NCI-H82 (cell line): ENCODE results near the gene AARSD1.
"Not testable (repeated sequence)": the region's sequence is repeated elsewhere in the genome, so short reads cannot be mapped to it uniquely, and the experiment has no call there.

Experiments used
- DNase-seq: peaks from one replicate; lab custom pipeline; 2025; lab: John Stamatoyannopoulos, UW

Gene AARSD1

DNA sequence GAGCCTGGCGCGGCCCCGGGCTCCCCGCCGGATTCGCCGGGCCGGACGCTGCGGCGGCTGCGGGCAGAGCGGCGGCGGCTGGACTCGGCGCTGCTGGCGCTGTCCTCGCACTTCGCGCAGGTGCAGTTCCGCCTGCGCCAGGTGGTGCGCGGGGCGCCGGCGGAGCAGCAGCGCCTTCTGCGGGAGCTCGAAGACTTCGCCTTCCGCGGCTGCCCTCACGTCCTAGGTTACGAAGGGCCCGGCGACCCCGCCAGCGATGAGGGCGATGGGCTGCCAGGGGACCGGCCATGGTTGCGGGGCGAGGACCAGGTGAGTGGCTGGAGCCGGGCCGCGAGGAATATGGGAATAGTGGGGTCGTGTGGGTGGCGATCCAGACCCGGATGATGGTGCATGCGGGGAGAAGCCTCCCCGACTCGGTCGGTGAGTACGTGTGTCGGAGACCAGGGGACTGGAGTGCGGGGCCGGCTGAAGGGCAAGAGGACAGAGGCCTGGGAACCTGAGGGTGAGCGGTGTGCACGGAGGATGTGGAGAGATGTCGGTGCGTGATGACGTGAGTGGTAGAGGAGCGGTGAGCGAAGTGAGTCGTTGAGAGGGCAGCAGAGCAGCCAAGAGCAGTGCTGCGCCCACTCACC lies 16.6 kb upstream of the AARSD1 start:
- DNase-seq, result peak; percentile 56

DNA sequence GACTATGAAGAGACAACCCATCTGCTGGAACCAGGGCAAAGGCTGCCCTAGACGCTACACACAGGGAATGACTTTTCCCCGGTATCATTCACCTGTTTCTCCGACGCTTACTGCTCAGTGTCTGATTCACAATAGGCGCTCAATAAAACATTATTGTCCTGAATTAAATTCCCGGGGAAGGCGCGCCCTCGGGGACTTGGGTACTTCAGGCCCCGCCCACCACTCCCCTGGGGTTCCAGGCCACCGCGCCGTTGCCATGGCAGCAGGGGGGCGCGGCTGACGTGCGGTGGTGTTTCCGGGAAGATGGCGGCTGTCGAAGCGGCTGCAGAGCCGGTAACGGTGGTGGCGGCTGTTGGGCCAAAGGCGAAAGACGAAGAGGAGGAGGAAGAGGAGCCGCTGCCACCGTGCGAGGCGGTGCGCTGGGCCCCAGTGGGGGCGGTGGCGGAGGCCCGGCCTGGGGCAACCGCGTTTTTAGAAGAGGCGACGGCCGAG lies 16.1 kb upstream of the AARSD1 start, which contains the start of gene RUNDC1:
Gene RUNDC1 (plus strand): TSS at position 292 of the 492 bp plus-strand sequence. CDS start 12 bp downstream, at position 304.
- DNase-seq, result peak; percentile 95

DNA sequence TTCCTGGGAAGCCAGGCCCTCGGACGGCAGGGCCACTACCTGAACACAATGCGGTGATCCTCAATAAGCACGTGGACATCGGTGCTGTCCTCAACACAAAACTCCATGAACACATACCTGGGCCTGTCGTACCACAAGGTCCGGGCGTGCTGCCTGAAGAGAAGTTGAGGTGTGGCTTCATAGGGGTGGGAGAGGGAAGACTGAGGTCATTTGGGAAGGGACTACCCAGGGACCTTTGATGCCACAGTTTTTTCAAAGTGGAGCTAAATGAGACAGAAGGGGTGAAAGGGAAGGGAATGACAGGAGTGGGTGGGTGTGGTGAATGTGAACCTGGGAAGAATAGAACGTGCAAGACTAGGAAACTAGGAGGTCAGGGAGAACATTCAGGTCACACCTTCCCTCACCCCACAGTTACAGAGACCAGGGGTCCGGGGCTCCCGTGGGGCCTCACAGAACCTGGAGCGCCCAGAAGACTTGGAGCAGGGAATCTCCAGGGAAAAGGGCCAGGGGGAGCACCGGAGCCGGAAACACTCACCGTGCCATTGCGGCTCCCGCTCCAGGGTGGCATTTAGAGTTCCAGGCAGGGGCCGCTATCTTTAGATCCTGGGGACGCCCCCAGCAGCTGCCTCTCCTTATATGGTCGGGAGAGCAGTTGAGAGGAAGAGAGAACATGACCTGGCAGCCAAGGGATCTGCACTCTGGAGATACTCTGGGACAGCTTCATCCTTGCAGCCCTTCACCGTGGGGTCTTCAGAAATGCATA lies 15.4 kb upstream of the AARSD1 start, which contains the start of gene PTGES3L:
Gene PTGES3L (minus strand): TSS at position 570 of the 763 bp plus-strand sequence. CDS start 27 bp downstream, at position 543.
- DNase-seq, result peak; percentile 88

DNA sequence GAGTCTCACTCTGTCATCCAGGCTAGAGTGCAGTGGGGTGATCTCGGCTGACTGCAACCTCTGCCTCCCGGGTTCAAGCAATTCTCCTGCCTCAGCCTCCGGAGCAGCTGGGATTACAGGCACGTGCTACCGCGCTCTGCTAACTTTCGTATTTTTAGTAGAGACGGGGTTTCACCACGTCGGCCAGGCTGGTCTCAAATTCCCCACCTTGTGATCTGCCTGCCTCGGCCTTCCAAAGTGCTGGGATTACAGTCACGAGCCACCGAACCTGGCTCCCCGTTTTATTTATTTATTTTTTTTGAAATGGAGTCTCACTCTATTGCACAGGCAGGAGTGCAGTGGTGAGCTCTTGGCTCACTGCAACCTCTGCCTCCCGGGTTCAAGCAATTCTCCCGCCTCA lies 11.4 kb upstream of the AARSD1 start:
- DNase-seq, result not testable (repeated sequence)

DNA sequence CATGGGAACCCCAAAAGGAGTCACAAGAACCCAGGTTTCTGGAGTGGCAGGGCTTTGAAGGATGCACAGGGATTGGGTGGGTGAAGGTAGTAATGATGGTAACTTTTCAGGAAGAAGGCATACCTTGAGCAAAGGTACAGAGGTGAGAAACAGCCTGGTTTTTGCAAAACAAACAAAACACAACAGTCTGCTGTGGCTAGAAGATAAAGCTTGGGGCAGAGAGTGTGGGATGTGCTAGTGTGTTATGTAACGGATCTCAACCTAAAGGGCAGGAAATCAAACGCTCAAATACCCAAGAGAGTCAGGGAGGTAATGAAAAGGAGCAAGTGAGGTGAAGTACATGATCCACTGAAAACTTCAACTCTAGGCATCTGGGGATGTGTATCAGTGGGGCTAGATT lies 11.0 kb upstream of the AARSD1 start:
- DNase-seq, result no peak

DNA sequence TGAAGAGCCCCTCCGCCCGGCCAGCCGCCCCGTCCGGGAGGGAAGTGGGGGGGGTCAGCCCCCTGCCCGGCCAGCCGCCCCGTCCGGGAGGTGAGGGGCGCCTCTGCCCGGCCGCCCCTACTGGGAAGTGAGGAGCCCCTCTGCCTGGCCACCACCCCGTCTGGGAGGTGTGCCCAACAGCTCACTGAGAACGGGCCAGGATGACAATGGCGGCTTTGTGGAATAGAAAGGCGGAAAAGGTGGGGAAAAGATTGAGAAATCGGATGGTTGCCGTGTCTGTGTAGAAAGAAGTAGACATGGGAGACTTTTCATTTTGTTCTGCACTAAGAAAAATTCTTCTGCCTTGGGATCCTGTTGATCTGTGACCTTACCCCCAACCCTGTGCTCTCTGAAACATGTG lies 9.1 kb upstream of the AARSD1 start:
- DNase-seq, result not testable (repeated sequence)

DNA sequence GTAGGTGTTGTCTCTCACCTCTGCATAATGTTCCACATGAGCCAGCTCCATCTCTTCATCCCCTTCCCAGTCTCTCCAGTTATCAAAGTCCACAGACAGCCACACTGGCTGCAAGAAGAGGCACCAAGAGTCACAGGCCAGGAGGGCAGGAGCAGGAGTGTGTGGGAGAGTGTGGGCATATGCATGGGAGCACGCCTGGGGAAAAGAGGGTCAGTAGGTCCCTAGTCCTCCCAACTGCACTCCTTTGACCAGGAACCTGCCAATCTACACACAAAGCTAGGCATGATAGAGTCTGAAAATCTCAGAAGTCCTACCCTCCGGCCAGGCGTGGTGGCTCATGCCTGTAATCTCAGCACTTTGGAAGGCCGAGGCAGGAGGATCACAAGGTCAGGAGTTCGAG lies 7.3 kb upstream of the AARSD1 start:
- DNase-seq, result no peak

DNA sequence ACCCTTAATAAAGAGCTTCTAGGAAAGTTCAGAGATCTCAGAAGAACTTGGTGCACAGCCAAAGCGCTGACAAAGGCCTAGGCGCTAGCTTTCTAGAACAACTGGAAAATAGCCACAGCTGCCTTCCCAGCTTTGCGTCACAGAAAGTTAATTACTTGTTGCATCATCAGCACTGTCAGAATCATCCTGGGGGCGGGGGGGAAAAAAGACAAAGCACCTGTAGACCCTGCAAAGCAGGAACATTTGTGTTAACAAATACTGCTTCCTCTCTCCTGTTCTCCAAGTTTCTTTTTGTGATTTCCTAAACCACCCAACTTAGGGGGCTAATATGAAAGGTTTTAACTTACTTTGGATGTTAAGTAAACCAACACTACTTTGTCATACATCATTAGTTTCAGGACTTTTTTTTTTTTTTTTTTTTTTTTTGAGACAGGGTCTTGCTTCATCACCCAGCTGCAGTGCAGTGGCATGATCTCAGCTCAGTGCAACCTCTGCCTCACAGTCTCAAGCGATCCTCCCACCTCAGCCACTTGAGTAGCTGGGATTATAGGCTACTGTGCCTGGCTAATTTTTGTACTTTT lies 4.8 kb upstream of the AARSD1 start:
- peak; percentile 23 for DNase-seq

DNA sequence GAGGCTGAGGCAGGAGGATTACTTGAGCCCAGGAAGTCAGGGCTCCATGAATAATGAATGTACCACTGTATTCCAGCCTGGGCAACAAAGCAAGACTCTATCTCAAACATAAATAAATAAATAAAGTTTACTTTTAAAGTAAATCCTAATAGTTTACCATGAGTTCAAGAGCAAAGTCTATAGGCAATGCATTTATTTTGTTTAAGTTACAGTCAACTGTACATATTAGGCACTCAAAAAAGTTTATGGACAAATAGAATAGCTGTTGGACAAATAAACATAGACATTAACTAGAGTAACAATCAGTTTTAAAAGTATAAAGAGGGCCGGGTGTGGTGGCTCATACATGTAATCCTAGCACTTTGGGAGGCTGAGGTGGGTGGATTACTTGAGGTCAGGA lies 3.7 kb upstream of the AARSD1 start:
- no peak for DNase-seq

DNA sequence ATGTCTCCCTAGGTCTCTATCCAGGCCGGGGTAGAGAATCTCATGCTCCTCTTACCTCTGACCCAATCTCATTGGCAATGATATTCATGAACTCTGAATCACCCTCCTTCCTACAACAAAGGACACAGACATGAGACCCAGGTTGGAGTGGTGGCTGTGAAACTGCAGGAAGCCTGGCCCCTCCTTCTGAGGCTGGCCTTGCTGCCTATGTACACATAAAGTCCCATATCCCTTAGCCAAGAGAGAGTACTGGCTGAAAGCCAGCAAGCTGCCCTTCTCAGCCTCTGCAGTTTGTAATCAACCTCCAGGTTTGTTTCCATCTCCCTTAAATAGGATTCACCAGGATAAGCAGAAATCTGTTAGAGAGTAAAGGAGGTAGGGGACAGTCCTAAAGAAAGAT lies 10.6 kb downstream of the AARSD1 start:
- DNase-seq, result no peak

DNA sequence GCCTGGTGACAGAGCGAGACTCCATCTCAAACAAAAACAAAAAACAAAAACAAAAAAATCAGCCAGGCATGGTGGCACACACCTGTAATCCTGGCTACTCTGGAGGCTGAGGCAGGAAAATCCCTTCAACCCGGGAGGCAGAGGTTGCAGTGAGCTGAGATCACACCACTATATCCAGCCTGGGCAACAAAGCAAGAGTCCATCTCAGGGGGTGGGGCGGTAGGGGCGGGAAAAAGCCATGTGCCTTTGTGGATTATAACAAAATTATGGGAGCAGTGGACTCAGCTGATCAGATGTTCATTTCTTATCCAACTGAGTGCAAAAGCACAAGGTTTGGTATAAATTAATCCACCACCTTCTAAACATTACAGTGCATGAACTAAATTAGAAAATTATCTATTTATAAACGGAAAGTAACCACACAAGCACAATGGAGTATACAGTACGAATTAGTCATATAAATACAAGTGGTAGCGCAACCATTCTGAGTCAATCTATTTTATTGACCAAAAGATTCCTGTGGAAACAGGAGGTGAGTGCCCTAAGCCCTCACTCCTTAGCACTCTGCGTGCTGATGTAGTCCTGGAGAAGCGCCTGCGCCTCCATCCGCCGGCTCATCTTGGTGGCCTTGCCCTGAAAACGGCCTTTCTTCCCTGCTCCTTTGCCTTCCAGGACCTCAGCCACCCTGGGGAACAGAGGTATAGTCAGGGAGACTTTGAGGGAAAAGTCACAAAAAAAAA lies 14.0 kb downstream of the AARSD1 start:
- DNase-seq, result no peak

DNA sequence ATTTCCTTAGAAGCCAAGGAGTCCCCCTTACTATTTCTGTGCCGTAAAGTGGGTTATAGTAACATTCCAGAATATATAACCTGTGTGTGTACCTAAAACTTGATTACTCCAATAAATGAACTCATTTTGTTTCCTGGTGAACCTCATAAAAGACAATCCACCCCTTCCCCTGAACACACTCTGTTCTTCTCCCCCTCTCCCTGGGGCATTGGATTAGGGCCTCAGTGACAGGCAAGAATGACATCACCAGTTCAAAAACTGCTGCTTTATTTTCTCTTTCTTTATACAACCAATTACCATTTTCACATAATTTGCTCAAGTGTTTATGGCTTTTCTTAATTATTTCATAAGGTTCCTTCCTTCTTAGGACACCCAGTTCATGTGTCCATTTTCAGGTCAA lies 17.4 kb downstream of the AARSD1 start:
- DNase-seq, result no peak

DNA sequence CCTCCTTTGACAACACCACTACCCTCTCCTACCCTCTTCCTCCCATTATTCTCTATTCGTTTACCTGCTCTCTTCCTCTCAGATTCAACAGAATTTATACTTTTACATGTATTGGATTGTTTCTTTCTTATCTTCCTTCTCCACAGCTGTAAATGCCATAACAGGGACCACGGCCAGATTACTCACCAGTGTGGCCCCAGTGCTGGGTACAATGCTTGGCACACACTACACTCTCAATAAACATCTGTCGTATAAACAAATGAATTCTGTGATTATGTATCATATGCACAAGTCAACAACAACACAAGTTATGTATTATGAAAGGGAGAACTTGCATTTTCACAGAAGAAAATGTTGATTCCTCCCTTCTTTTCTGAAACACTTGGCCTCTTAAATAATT lies 20.0 kb downstream of the AARSD1 start:
- no peak for DNase-seq

DNA sequence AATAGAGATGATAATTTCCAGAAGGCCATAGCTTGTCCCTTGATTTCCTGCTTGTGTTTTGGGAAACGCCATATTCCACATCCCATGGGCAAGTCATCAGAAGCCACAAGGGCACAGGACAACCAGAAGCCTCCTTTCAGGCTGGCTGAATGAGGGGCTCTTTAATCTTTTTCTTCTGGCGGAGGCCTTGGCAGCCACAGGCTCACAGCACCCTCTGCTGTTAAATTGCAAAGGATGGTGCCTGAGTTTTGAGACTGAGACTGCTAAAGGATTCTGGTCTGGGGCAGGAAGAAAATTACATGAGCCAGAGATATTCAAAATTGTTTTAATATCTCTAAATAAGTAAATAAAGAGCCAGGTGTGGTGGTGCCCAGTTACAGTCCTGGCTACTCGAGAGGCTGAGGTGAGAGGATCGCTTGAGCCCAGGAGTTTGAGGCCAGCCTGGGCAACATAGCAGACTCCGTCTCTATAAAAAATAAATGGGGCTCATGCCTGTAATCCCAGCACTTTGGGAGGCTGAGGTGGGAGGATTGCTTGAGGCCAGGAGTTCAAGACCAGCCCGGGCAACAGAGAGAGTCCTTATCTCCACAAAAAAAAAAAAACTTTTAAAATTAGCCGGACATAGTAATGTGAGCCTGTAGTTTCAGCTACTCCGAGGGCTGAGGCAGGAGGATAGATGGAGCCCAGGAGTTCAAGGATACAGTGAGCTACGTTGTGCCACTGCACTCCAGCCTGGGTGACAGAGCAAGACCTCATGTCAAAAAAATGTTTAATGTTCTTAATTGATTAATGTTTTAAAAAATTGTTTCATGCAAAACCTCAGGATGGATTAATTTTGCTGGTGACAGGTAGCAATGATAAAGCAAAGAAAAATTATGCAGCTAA lies 26.3 kb downstream of the AARSD1 start:
- peak; percentile 81 for DNase-seq

DNA sequence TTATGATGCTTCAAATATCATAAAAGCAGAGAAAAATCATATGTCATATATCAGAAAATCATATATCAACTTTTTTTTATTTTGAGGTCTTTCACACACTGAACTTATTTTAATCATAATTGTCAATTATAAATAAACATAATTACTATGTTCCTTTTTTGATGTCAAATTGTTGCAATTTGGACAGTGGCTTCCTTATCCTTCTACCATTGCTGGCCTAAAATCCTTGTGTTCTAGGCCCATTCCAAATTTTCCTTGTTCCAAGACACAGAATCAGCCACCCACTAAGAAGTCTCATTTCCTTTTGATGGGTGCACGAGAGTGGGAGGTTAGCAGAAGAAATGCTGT lies 34.8 kb downstream of the AARSD1 start:
- DNase-seq, result no peak

DNA sequence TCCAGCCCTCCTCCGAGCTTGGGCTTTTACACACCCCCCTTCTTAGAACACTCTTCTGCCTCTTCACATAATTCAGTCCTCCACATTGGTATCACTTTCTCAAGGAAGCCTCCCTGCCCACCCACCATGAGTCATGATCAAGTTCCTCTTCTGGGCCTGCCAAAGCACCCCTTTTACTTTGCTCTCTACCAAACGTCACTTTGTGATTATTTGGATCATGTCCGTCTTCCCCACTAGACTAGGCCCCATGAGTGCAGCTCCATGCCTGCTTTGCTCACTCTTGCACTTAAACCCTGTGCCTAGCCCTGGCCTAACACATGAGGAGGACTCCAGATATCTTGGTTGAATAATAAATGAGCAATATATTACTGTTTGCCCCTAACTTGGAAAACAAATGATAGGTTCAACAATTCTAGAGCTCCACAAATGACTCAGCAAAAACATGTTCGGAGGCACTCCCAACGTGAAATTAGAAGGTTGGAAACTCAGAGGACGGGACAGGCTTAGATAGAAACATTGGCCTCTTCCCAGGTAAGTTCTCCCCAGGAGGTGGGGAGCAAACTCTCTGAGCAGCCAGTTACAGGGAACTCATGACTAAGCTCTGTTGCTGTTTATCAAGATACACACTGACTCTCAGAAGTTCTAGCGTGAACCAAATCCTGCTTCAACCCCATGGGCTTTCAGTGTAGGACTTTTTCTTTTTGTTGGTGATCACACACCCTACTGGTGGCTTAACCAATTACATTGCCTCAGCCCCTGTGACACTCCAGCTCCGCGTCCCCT lies 35.3 kb downstream of the AARSD1 start:
- peak; percentile 73 for DNase-seq

DNA sequence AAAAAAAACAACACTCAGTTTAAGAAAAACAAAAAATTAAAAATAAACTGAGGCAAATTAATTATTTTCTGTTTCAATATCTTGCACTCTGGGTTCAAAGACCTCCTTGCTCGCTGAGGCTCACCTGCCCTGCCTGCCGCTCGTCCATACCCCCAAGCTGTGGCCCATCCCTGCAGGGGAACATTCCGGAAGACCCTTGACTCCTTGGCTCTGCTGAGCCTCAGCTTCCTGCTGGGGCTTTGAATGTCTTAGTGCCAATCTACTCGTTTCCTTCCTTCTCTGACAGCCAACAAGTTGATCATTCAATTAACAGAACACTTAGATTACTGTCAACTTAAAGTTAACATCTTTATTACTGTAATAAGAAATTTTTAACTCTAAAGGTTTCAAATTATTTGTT lies 39.4 kb downstream of the AARSD1 start:
- no peak for DNase-seq

DNA sequence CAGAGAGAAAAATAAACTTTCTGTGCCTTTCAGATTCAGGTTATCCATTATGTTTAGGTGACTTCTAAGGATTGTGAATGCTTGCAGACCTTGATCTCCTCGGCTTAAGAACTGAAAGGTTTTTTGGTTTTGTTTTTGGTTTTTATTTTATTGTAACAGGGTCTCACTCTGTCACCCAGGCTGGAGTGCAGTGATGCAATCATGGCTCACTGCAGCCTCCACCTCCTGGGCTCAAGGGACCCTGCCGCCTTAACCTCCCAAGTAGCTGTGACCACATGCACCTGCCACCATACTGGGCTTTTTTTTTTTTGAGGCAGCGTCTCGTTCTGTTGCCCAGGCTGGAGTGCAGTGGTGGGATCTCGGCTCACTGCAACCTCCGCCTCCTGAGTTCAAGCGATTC lies 40.8 kb downstream of the AARSD1 start:
- DNase-seq, result not testable (repeated sequence)

DNA sequence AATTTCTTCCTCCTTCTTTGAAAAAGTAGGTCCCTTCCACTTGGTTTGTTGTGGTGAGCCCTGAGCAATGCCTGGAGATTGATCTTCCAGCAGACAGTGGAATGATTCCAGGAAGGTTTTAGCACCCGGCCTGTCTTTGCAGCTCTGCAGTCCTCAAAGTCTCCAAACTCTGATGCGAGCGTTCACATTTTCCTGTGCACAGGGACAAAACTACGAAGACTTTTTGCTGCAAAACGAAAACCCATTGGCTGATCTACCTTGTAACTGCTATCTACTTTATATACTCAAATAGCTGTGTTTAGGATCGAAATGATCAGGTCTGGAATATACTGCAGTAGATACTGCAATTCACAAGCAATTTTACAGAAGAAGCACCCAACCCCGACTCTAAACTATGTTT lies 42.0 kb downstream of the AARSD1 start:
- DNase-seq, result no peak

DNA sequence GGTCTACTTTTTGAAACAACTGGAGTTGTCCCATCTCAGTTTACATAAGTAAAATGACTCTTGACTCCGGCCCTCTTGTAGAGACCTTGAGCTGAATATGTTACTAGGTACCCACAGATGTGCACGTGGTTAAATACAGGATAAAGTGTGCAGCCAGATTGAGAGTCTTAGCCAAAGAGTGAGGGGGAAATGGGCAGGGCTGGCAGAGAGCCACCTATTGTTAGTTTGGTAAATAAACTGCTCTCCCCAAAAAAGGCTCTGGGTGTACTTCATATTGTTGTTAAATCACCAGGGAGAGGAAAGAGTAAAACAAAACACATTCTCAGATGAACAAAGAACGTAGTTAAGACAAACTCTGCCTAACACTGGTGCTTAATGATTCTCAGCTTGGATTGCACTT lies 43.3 kb downstream of the AARSD1 start:
- peak; percentile 51 for DNase-seq
